GM13976 (cell line): Measurements from ENCODE around the gene EIF4G3.

Experiments used
- DNase-seq: peaks from one replicate; pipeline ENCODE4 v3.0.0; 2012; ENCODE audit warnings: low spot score
- CTCF ChIP-seq: IDR thresholded peaks from 2 replicates; pipeline ENCODE4 v1.5.1; 2012; ENCODE audit warnings: borderline replicate concordance, mild to moderate bottlenecking; ENCODE audit not compliant: insufficient read depth; ENCODE audit errors: extremely low read depth, missing control alignments, control extremely low read depth
- in situ Hi-C: fragments of 300-500 bp; cut with MboI; formaldehyde crosslinking; loops from one replicate; pipeline ENCODE4 v1.12.0; 2022; ENCODE audit warnings: low sequenced_read_pairs, mixed read lengths, inconsistent platforms; ENCODE audit not compliant: unreplicated experiment

Gene EIF4G3

GRCh38 chr1:20883766-20884165, 292.9 kb downstream of the EIF4G3 start:
- in situ Hi-C loops, result no loop called here
- no peak for TF ChIP-seq CTCF
- no peak for DNase-seq

- TF ChIP-seq CTCF, result no peak
- in situ Hi-C loops, result no loop called here
- DNase-seq, result no peak
These were observed 293.9 kb downstream of the EIF4G3 start for GRCh38 chr1:20882837-20883236.

GRCh38 chr1:20878799-20879198, 297.9 kb downstream of the EIF4G3 start:
- TF ChIP-seq CTCF, result no peak
- in situ Hi-C loops, result no loop called here

DNA sequence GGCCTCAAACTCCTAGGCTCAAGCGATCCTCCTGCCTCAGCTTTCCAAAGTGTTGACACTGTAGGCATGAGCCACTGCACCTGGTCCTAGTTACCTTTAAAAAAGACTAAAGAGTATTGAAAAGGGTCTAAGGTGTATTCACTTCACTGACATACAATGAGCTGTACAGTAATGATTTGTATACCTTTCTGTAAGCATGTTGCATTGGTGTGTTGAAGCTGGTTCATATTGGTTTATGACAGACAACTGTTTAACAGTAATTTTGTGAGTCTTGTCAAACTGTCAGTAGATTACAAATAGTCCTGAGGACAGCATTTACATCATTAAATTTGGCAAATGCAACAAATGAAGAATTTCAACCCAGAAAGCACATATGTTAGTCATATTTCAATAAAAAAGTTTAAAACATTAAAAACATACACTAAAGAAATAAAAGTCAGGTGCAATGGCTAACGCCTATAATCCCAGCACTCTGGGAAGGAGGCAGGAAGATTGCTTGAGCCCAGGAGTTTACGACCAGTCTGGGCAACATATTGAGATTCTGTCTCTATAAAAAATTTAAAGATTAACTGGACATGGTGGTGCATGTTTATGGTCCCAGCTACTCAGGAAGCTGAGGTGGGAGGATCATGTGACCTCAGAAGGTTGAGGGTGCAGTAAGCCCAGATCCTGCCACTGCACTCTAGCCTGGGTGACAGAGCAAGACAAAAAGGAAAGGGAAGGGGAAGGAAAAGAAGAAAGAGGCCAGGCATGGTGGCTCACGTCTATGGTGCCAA, 301.3 kb downstream of the EIF4G3 start:
- no peak for DNase-seq
- in situ Hi-C loops, result no loop called here
- no peak for TF ChIP-seq CTCF

More at GRCh38 chr1:20878799-20879198, 297.9 kb downstream of the EIF4G3 start:
- DNase-seq, result no peak

DNA sequence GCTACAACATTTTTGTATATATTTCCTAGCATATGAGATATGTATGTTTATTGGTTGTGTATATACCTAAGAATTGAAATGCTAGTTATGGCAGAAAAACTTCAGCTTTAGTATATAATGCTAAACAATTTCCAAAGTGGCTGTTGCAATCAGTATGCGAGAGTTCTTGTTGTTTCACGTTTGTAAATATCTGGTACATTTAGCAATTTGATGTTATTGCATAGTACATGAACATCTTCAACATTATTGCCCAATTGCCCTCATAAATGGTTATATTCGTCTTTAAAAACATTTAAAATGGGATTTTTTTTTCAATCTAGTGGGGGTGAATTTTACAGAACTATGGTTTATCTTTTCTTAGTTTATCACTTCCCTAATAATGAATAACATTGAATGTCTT, 303.4 kb downstream of the EIF4G3 start:
- no peak for TF ChIP-seq CTCF
- DNase-seq, result no peak
- in situ Hi-C loops, result no loop called here

- in situ Hi-C loops, result no loop called here
- TF ChIP-seq CTCF, result no peak
These were observed 305.3 kb downstream of the EIF4G3 start for GRCh38 chr1:20871419-20871818.

More at GRCh38 chr1:20871419-20871818, 305.3 kb downstream of the EIF4G3 start:
- DNase-seq, result no peak
